Cardiac muscle cell (in vitro differentiated cells and primary cell): ENCODE results near the gene TMEM240. TPM values are rescaled to one million over a fixed set of nuclear protein-coding genes. Genes with fewer than 3 reads are reported as not detected.

Experiments
- DNase-seq, 2 donors: peaks; one replicate each; pipeline versions ENCODE4 v3.0.0 to v3.0.0-alpha.2; 2010 to 2017; ENCODE audit warnings: low read depth in 1 of 2, low spot score in 1 of 2
- H3K27ac ChIP-seq: fragments of 200-600 bp; sonication (generic); 2 replicates; pipeline ENCODE4 v1.5.1; 2016
- H3K27me3 ChIP-seq: fragments of 200-600 bp; sonication (generic); 2 replicates; pipeline ENCODE4 v1.6.0; 2016; ENCODE audit warnings: control low read depth
- H3K36me3 ChIP-seq: fragments of 200-600 bp; sonication (generic); 2 replicates; pipeline ENCODE4 v1.5.1; 2016; ENCODE audit warnings: control low read depth
- H3K4me1 ChIP-seq: fragments of 200-600 bp; sonication (generic); 2 replicates; pipeline ENCODE4 v1.8.1; 2017; ENCODE audit warnings: low read depth, mild to moderate bottlenecking, mixed run types
- H3K4me3 ChIP-seq: fragments of 200-600 bp; sonication (generic); 2 replicates; pipeline ENCODE4 v1.5.1; 2016; ENCODE audit warnings: mild to moderate bottlenecking
- H3K9me3 ChIP-seq: fragments of 200-600 bp; sonication (generic); 2 replicates; pipeline ENCODE4 v1.5.1; 2017; ENCODE audit warnings: low read depth, mild to moderate bottlenecking, control low read depth
- polyA plus RNA-seq: library from polyadenylated mRNA; unstranded; fragments of >200 nt; fragmentation: Nextera tagmentation; extraction: Ambion mirVana; gene quantifications from 2 replicates; pipeline ENCODE4 v1.2.1, GENCODE V29; 2016
- total RNA-seq: library from RNA; depleted of rRNA; stranded (reverse); fragments of >200 nt; gene quantifications from 2 replicates; pipeline ENCODE4 v1.2.3, GENCODE V29; 2016
- TF ChIP-seq, protein P1 (sequence below): IDR thresholded peaks from 2 replicates; pipeline ENCODE4 v1.5.1; 2012; ENCODE audit warnings: low read depth, mild to moderate bottlenecking, low read length

Gene TMEM240
- total and polyA plus RNA-seq, 2 experiments from 2014 or later, result 6.2 to 26.0 TPM

DNA sequence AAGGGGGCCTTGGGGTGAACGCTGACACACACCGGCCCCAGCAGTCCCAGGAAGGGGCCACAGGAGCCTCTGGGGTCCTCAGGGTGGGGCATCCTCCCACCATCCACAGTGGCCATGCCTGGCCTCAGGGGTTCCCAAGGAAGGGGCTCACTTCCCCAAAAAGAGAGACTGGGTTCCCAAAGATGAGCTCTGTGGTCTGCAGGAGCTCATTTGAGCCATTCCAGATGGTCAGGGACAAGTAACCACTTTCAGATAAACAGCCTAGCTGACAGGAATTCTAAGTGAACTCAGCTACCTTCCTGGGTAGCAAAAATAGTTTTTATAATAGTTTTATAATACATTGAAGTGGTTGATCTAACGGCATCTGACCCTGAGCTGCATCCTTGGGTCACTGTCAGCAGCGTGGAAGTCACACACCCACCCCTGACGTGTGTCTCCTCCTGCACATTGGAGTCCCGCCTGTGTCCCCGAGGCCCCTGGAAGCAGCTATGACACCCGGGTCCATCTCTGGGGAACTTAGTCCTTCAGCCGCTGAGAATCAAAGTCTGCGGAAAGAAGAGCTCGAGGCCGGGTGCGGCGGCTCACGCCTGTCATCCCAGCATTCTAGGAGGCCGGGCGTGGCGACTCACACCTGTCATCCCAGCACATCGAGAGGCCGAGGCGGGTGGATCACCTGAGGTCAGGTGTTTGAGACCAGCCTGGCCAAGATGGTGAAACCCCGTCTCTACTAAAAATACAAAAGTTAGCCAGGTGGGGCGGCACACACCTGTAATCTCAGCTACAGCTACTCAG, 5.7 kb upstream of the TMEM240 start:
- TF ChIP-seq, protein P1, sequence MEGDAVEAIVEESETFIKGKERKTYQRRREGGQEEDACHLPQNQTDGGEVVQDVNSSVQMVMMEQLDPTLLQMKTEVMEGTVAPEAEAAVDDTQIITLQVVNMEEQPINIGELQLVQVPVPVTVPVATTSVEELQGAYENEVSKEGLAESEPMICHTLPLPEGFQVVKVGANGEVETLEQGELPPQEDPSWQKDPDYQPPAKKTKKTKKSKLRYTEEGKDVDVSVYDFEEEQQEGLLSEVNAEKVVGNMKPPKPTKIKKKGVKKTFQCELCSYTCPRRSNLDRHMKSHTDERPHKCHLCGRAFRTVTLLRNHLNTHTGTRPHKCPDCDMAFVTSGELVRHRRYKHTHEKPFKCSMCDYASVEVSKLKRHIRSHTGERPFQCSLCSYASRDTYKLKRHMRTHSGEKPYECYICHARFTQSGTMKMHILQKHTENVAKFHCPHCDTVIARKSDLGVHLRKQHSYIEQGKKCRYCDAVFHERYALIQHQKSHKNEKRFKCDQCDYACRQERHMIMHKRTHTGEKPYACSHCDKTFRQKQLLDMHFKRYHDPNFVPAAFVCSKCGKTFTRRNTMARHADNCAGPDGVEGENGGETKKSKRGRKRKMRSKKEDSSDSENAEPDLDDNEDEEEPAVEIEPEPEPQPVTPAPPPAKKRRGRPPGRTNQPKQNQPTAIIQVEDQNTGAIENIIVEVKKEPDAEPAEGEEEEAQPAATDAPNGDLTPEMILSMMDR, result no peak
- H3K4me3 ChIP-seq, result no peak overlapping the region

DNA sequence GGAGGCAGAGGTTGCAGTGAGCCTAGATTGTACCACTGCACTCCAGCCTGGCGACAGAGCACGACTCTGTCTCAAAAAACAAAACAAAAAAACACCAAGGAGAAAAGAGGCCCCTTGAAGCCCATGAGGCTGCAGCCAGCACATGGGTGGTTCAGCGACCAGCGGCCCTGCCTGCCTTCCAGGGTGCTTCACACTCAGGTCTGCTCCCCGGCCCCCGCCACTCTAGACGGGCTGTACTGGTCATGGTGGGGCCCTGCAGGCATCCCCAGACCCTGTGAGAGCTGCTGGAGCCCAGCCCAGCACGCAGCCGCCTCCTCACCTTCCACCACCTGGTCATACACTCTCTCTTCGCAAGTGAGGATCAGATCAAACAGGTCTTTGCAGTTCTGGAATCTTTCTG, 4.1 kb upstream of the TMEM240 start:
- TF ChIP-seq, protein P1, result no peak
- peaks cover 3% of the 10 kb centered on the region for H3K4me1 ChIP-seq
- DNase-seq, result no peak

More for the DNA sequence above, 5.7 kb upstream of the TMEM240 start:
- H3K27me3 ChIP-seq, result no peaks in the 10 kb centered on the region
- no peak overlapping the region for H3K27ac ChIP-seq
- no peak for DNase-seq
- no peaks in the 10 kb centered on the region for H3K4me1 ChIP-seq
- peaks cover 6% of the 10 kb centered on the region for H3K36me3 ChIP-seq
- no peaks in the 10 kb centered on the region for H3K9me3 ChIP-seq

GRCh38 chr1:1543706-1544099, 3.3 kb upstream of the TMEM240 start:
- Histone ChIP-seq H3K36me3 (peaks cover 6% of the 10 kb centered on the region), H3K9me3 (no peaks in the 10 kb centered on the region), H3K27me3 (no peaks in the 10 kb centered on the region), H3K4me3 (no peak overlapping the region), H3K27ac (no peak overlapping the region), H3K4me1 (peaks cover 3% of the 10 kb centered on the region)
- TF ChIP-seq, protein P1, result no peak
- DNase-seq, result no peak

More for the DNA sequence above, 4.1 kb upstream of the TMEM240 start:
- Histone ChIP-seq H3K9me3 (no peaks in the 10 kb centered on the region), H3K27ac (no peak overlapping the region), H3K36me3 (peaks cover 6% of the 10 kb centered on the region), H3K27me3 (no peaks in the 10 kb centered on the region), H3K4me3 (no peak overlapping the region)

- Histone ChIP-seq H3K4me1 (peaks cover 3% of the 10 kb centered on the region), H3K9me3 (no peaks in the 10 kb centered on the region), H3K4me3 (no peak overlapping the region), H3K36me3 (peaks cover 6% of the 10 kb centered on the region), H3K27me3 (no peaks in the 10 kb centered on the region), H3K27ac (no peak overlapping the region)
- TF ChIP-seq, protein P1, result no peak
- no peak for DNase-seq
Observed at GRCh38 chr1:1542766-1543705, 2.6 kb upstream of the TMEM240 start.

- DNase-seq, result no peak
- H3K27me3 ChIP-seq, result no peaks in the 10 kb centered on the region
- H3K4me3 ChIP-seq, result no peak overlapping the region
- peaks cover 6% of the 10 kb centered on the region for H3K36me3 ChIP-seq
- no peak overlapping the region for H3K27ac ChIP-seq
- no peaks in the 10 kb centered on the region for H3K9me3 ChIP-seq
- H3K4me1 ChIP-seq, result peaks cover 3% of the 10 kb centered on the region
- TF ChIP-seq, protein P1, result no peak
Observed at GRCh38 chr1:1541956-1542765, 1.7 kb upstream of the TMEM240 start.
